Measurements from ENCODE around the gene FCN3.
A peak's percentile ranks its signal among the peaks of the same experiment; 100 is the strongest.

The FCN3 gene

DNA sequence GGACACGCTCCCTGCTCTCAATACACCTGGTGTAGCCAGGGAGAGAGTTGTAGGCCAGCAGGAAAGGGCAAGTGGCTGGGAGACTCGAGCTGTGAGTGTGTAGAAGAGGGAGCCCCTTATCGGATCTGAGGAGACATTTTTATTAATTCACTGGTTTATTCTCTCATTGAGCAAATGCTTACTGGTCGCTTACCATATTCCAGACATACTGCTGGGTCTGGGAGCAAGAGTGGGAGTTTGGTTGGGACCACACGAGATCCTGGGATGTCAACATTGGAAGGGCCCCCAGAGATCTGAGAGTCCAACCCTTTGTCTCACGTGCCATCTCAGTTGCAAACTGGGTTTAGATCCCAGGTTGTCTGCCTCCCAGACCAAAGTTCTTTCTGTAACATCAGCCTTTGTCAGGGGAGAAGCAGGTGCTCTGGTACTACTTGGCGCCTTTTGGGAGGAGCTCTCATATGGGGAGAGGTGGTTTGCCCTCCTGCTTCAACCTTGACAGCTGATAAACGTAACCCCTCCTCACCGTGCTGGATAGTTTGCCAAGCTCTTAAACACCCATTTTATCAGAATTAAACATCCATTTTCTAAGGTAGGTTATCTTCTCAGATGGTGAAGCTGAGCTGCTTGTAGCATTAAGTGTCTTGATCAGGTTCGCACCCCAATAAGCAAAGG, 51.9 kb downstream of the FCN3 start:
- peak overlapping the region; percentile 98 for H3K9ac ChIP-seq (ENCODE audit: low read length)

GRCh38 chr1:27321813-27322568, 52.6 kb downstream of the FCN3 start, which contains the start of gene TMEM222:
Gene TMEM222, plus strand, starts transcription at chr1:27322163. Its CDS starts 35 bp downstream, at chr1:27322198.
- TF ChIP-seq, protein P1, sequence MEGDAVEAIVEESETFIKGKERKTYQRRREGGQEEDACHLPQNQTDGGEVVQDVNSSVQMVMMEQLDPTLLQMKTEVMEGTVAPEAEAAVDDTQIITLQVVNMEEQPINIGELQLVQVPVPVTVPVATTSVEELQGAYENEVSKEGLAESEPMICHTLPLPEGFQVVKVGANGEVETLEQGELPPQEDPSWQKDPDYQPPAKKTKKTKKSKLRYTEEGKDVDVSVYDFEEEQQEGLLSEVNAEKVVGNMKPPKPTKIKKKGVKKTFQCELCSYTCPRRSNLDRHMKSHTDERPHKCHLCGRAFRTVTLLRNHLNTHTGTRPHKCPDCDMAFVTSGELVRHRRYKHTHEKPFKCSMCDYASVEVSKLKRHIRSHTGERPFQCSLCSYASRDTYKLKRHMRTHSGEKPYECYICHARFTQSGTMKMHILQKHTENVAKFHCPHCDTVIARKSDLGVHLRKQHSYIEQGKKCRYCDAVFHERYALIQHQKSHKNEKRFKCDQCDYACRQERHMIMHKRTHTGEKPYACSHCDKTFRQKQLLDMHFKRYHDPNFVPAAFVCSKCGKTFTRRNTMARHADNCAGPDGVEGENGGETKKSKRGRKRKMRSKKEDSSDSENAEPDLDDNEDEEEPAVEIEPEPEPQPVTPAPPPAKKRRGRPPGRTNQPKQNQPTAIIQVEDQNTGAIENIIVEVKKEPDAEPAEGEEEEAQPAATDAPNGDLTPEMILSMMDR (IDR thresholded peaks at IDR 0.05; ENCODE audit: insufficient read depth, low read length, poor library complexity, severe bottlenecking) = no peak
- TF ChIP-seq EZH2phosphoT487 (conservative IDR thresholded peaks at IDR 0.05; ENCODE audit: low read length) = no peak
- Histone ChIP-seq H4K20me1 (ENCODE audit: low read depth, low read length) (no peaks in the 10 kb centered on the region), H2AFZ (ENCODE audit: low read depth, low read length, severe bottlenecking) (peak within 1 kb of the TSS; percentile 77), H3F3A (ENCODE audit: insufficient read depth) (no peaks in the 10 kb centered on the region), H3K9me3 (ENCODE audit: insufficient read depth, low read length) (no peaks in the 10 kb centered on the region), H3K36me3 (ENCODE audit: low read length) (peaks cover 8% of the 10 kb centered on the region; the same call in 1 of the 2 replicates), H3K9ac (ENCODE audit: low read length) (peak within 1 kb of the TSS; percentile 98), H3K4me2 (ENCODE audit: low read depth, low read length, poor library complexity, severe bottlenecking) (peak within 1 kb of the TSS; percentile 81), H3K27ac (ENCODE audit: low read depth, low read length) (peak within 1 kb of the TSS; percentile 60), H3K27me3 (ENCODE audit: low read length) (no peaks in the 10 kb centered on the region), H3K4me3 (ENCODE audit: insufficient read depth, low read length, poor library complexity, severe bottlenecking) (peak within 1 kb of the TSS; percentile 96), H3K9me2 (replicated peaks; ENCODE audit: insufficient read depth, low read length) (no peaks in the 10 kb centered on the region), H3K79me2 (ENCODE audit: insufficient read depth, low read length) (peaks cover 49% of the 10 kb centered on the region)

More for the DNA sequence above, 51.9 kb downstream of the FCN3 start:
- H3K36me3 ChIP-seq (ENCODE audit: low read length) = peaks cover 8% of the 10 kb centered on the region; the same call in 1 of the 2 replicates
- peaks cover 55% of the 10 kb centered on the region for H3K79me2 ChIP-seq (ENCODE audit: insufficient read depth, low read length)
- TF ChIP-seq, protein P1 (IDR thresholded peaks at IDR 0.05; ENCODE audit: insufficient read depth, low read length, poor library complexity, severe bottlenecking) = no peak
- TF ChIP-seq EZH2phosphoT487 (conservative IDR thresholded peaks at IDR 0.05; ENCODE audit: low read length) = no peak
- no peaks in the 10 kb centered on the region for H3F3A ChIP-seq (ENCODE audit: insufficient read depth)
- H3K9me3 ChIP-seq (ENCODE audit: insufficient read depth, low read length) = no peaks in the 10 kb centered on the region
- H3K4me3 ChIP-seq (ENCODE audit: insufficient read depth, low read length, poor library complexity, severe bottlenecking) = peak overlapping the region; percentile 96
- H3K27ac ChIP-seq (ENCODE audit: low read depth, low read length) = peak overlapping the region; percentile 60
- no peaks in the 10 kb centered on the region for H4K20me1 ChIP-seq (ENCODE audit: low read depth, low read length)
- no peaks in the 10 kb centered on the region for H3K9me2 ChIP-seq (replicated peaks; ENCODE audit: insufficient read depth, low read length)
- H3K27me3 ChIP-seq (ENCODE audit: low read length) = no peaks in the 10 kb centered on the region
- peak overlapping the region; percentile 67 for H2AFZ ChIP-seq (ENCODE audit: low read depth, low read length, severe bottlenecking)
- peak overlapping the region; percentile 81 for H3K4me2 ChIP-seq (ENCODE audit: low read depth, low read length, poor library complexity, severe bottlenecking)

Measured in SU-DHL-6 (cell line).